ENCODE results near the gene PRKCB. TPM values are rescaled to one million over a fixed set of nuclear protein-coding genes. Genes with fewer than 3 reads are reported as not detected.

Gene PRKCB
- total RNA-seq, 4 donors from 2014 or later = 7.4 to 21.6 (median 12.9) TPM

DNA sequence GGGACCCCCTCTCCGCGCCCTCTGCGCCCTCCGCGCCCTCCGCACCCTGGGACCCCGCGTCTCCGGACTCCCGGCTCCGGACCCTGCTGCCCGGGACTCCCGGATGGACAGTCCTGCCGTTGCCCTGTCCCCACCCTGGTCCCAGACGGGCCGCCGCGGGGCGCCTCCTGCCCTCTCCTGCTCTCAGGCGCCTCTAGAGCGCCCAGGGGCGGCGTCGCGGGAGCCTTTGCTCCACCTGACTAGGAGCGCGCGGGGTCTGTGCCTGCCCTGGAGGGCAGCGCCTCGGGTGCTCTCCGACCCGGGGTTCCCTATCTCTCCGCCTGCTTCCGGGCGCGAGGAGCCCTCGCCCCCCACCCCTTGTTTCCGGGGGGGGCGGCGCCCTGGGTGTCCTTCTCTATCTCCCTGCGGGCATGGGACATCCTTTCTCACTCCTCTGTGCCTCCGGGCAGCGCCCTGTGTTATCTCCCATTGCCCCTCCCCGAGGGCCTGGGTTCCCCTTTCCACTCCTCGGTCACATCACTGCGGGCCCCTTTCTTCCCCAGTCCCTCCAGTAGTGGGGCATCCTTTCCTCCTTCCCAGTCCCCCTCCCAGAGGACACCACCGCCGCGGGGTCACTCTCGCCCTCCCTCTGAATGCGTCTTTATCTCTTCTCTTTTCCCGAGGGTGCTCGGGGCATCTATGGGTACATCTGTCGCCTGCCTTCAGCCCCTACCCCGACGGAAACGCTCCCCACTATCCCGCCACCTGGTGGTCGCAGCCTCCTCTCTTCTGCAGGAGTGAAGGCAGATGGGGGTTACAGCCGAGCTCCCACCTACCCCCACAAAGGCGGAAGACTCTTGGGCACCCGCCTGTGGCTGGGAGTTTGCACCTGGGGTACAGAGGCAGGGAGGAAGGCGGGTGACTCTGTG is 875 bp downstream of the PRKCB start:
- WGBS, 2 donors = 3 to 4% methylated on average over 40 to 44 of the region's 63 CpGs
- TF ChIP-seq POLR2A (IDR thresholded peaks at IDR 0.05) (no peak), CTCF (IDR thresholded peaks at IDR 0.05) (no peak)
- intact Hi-C loops (cut with DNase I; ENCODE audit: low total_unique reads) = no loop called here
- no peak for DNase-seq (ENCODE audit: low spot score in 2 of 2)
- H3K4me3 ChIP-seq (ENCODE audit: low read depth, poor library complexity, severe bottlenecking) = peak overlapping the region; percentile 24

GRCh38 chr16:23837553-23838308 is 1.9 kb downstream of the PRKCB start:
- WGBS, 2 donors = 30 to 40% methylated on average over 16 of the region's 16 CpGs
- TF ChIP-seq CTCF (IDR thresholded peaks at IDR 0.05) = no peak
- no peak for TF ChIP-seq POLR2A (IDR thresholded peaks at IDR 0.05)
- intact Hi-C loops (cut with DNase I; ENCODE audit: low total_unique reads) = no loop called here
- no peak overlapping the region for H3K4me3 ChIP-seq (ENCODE audit: low read depth, poor library complexity, severe bottlenecking)
- no peak for DNase-seq (ENCODE audit: low spot score in 2 of 2)

DNA sequence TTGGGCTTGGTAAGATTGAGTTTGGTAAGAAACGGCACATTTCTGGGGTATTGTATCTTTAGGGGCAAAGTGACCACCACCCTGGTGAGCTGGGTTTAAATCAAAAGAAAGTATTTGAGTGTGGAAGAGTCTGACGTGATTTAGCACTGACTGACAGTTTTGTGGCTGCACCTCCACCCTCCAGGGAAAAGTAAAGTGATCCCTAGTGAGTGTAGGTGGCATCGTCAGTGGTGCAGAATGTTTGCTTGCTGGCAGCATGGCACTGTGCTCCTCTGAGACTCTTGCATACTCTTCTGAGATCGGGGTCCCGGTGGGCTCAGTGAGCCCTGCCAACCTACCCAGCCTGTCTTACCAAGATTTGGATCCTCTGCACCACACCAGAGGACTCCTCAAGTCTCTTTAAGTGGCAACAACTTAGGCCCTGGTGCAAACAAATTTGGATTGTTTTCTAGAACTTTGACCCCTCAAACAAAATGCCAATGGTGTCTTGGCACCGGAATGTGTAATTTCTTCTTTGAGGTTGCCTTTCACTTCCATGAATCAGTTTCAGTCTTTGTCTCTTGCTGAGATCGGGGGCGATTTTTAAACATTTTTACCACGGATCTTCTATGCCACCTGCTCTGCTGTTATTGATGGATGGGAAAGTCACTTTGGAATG is 2.8 kb downstream of the PRKCB start:
- intact Hi-C loops (cut with DNase I; ENCODE audit: low total_unique reads) = no loop called here
- no peak overlapping the region for H3K4me3 ChIP-seq (ENCODE audit: low read depth, poor library complexity, severe bottlenecking)
- TF ChIP-seq POLR2A (IDR thresholded peaks at IDR 0.05) = no peak
- TF ChIP-seq CTCF (IDR thresholded peaks at IDR 0.05) = no peak
- WGBS, 2 donors = 56 to 57% methylated on average over 9 of the region's 9 CpGs
- no peak for DNase-seq (ENCODE audit: low spot score in 2 of 2)

DNA sequence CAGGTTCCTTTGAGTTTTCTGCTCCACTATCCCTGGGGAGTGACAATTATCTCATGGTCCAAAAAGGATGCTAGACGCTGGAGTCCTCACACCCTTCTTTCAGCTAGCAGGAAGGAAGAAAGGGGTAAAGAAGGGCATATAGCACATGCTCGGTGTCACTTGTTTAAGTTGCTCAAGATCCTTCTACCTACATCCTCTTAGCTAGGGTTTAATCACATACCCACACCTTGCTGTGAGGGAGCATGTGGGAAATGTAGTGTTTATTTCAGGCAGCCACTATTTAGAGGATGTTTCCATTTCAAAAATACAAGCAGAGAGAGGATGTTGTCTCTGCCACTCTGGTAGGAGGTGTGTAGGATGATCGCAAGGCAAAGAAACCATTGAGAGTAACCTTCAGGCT is 4.5 kb downstream of the PRKCB start:
- 70 to 82% methylated on average over 3 of the region's 3 CpGs for WGBS, 2 donors
- TF ChIP-seq CTCF (IDR thresholded peaks at IDR 0.05) (no peak), POLR2A (IDR thresholded peaks at IDR 0.05) (no peak)
- intact Hi-C loops (cut with DNase I; ENCODE audit: low total_unique reads) = no loop called here
- no peak for DNase-seq (ENCODE audit: low spot score in 2 of 2)
- H3K4me3 ChIP-seq (ENCODE audit: low read depth, poor library complexity, severe bottlenecking) = no peak overlapping the region

- TF ChIP-seq POLR2A (IDR thresholded peaks at IDR 0.05) = no peak
- no peak for TF ChIP-seq CTCF (IDR thresholded peaks at IDR 0.05)
- WGBS, 2 donors = 89 to 96% methylated on average over 3 of the region's 3 CpGs
- no peak for DNase-seq (ENCODE audit: low spot score in 2 of 2)
- no peak overlapping the region for H3K4me3 ChIP-seq (ENCODE audit: low read depth, poor library complexity, severe bottlenecking)
- intact Hi-C loops (cut with DNase I; ENCODE audit: low total_unique reads) = no loop called here
Measured at GRCh38 chr16:23842137-23842600, 6.4 kb downstream of the PRKCB start.
